Smooth muscle cell of the brain vasculature (primary cell): ENCODE measurements around the gene GOSR2.

Experiments
- DNase-seq: peaks from one replicate; pipeline ENCODE4 v3.0.0-alpha.2; 2012; ENCODE audit warnings: low read depth, low spot score

Gene GOSR2

DNA sequence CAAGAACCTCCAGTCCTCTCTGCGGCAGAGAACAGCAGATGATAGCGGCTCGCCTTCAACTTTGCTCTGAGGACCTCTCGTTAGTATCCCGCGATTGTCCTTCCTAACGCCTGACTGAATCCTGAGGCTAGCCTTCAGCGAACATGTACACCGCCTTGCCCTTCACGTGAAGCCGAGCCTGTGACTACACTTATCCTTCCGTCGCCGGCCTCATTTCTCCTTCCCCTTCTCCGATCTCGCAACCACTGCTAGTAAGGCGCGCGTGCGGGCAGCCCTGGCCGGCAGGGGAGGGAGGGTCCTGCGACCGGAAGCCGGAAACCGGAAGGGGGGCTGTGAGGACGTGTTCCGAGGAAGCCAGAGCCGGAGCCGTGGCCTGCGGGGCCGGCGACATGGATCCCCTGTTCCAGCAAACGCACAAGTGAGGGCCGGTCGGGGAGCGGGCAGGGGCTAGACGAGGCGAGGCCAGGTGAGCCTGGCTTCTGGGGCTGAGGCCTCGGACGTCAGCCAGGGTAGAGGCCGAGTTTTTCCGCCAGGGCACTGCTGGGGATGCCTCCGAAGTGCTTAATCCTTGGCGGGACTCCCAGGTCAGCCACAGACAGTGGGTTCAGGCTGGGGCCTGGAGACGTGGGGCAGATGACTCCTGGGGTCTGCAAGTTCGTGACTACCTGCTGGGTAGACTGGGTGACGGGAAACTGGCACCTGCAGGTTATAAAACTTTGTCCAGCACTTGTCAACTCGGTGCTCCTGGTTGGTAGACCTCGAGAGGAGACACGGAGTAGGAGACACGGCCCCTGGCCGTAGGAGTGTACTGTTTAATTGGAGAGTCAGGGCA is at the start of gene GOSR2:
Gene GOSR2 (plus strand): TSS at position 357 of the 832 bp plus-strand sequence. CDS start 33 bp downstream, at position 390.
- peak; percentile 72 for DNase-seq

DNA sequence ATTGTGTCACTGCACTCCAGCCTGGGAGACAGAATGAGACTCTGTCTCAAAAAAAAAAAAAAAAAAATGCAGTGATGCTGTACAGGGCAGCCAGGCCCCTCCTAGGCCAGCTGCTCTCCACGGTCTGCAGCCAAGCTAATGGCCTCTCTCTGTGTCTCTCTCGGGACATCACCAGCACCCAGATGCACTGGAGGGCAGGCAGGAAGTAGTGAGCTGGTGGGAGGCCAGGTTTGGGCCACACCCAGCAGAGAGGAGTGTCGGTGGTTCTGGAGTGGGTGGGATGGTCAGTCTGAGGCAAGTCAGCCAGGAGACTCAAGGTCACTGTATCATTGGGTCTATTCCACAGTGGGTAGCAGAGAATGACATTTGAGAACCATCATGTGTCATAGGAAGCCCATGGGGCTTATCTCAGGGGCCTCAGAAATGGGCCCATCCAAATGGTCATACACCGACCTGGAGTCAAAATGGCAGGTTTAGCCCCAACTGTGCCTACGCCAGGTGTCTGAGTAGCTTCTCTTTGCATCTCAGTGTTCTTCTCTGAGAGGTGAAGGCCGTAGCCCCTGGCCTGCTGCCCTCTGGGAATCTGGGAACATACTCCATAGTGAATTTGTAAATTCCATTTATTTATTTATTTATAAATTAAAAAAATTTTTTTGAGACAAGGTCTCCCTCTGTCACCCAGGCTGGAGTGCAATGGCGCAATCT is 48.9 kb upstream of the GOSR2 start:
- DNase-seq = no peak

DNA sequence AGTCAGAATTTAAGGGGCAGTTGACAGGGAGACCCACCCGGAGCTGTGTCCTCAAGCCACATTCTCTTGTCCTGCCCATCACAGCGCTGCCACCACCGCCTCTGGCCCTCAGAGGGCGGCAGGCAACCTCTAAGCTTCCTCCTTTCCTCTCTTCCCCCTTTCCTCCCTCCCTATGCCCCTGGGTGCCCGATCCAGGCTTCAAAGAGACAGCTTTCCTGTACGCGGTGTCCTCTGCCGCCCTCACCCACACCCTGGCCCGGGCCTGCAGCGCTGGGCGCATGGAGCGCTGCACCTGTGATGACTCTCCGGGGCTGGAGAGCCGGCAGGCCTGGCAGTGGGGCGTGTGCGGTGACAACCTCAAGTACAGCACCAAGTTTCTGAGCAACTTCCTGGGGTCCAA is 48.1 kb upstream of the GOSR2 start:
- no peak for DNase-seq

DNA sequence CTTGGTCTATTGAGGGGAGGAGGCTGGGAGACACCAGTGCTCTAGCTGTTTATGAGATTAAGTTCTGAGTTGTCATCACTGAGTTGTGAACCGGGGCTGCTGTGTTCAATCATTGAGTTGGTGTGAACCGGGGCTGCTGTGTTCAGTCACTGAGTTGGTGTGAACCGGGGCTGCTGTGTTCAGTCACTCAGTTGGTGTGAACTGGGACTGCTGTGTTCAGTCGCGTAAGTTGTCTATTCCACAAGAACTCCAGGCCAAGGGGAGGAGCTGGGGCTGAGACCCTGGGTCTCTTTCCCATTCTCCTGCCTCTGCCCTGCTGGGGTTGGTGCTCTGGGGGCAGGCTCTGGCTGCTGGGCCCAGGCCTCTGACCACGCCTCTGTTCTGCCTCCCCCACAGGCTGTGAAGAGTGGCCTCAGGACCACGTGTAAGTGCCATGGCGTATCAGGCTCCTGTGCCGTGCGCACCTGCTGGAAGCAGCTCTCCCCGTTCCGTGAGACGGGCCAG is 47.1 kb upstream of the GOSR2 start:
- no peak for DNase-seq

DNA sequence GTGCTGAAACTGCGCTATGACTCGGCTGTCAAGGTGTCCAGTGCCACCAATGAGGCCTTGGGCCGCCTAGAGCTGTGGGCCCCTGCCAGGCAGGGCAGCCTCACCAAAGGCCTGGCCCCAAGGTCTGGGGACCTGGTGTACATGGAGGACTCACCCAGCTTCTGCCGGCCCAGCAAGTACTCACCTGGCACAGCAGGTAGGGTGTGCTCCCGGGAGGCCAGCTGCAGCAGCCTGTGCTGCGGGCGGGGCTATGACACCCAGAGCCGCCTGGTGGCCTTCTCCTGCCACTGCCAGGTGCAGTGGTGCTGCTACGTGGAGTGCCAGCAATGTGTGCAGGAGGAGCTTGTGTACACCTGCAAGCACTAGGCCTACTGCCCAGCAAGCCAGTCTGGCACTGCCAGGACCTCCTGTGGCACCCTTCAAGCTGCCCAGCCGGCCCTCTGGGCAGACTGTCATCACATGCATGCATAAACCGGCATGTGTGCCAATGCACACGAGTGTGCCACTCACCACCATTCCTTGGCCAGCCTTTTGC is 46.5 kb upstream of the GOSR2 start:
- DNase-seq = no peak

DNA sequence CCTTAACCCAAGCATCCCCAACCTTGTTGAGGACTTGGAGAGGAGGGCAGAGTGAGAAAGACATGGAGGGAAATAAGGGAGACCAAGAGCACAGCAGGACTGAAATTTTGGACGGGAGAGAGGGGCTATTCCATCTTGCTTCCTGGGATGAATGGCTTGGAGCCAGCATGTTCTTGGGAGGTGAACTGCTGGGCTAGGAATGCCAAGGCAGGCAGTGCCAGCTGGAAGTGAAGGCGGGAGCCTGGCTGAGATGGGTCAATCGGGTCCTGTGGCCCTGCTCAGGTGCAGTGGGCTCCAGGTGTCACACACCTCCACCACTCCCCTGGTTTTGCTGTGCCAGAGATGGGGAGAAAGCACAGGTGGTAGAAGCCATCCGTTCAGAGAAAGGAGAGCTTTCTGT is 46.0 kb upstream of the GOSR2 start:
- no peak for DNase-seq

DNA sequence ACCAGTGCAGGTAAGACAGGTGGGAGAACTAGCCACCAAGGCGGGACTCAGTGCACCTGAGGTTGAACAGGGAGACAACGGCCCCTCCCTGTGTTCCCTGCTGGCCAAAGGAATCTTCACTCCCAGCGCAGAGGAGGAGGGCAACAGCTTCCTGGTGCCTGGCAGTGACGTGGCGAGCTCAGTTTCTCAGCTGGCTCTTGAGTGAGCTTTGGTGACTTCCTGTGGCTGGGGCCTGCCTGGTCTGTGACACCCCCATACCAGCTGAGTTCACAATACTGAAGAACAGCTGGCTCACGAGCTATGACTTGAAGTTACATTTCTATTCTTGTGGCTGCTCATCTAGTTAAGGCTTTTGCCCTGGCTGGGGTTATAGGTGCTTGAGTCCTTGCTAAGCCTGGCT is 45.5 kb upstream of the GOSR2 start:
- no peak for DNase-seq

DNA sequence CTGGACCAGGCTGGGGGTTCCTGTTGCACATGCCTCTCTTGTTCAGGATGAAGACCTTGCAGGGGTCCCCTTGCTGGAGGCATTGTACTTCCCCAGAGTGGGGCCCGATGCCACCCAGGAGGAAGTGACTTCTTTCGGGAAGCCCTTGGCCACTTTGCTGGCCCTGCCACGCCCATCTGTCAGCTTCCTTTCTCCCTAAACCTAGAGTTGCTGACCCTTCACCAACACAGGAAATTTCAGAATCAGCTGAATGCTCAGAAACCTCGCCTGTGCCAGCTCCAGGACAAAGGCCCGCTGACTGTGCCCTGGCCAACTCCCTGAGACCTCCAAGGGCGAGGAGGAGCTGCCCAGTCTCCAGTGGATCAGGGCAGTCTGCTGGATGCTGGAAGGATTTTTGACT is 44.9 kb upstream of the GOSR2 start:
- no peak for DNase-seq

DNA sequence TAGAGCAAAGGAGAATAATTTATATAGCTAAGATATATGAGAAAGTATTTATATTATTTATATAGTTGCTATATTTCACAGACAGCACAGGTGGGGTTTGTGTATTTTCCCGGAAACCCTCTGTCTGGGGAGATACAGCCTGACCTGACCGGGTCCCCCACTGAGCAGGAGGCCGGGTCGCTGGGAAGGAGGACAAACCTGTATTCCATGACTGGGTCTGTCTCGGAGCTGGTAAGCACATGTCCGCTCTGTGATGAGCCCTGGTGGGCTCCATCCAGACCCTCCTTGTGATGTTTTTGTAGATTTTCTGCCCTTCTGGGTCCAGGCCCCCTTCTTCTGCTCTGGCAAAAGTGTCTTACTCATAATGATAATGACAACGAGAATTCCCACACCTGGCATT is 43.9 kb upstream of the GOSR2 start:
- DNase-seq = no peak

DNA sequence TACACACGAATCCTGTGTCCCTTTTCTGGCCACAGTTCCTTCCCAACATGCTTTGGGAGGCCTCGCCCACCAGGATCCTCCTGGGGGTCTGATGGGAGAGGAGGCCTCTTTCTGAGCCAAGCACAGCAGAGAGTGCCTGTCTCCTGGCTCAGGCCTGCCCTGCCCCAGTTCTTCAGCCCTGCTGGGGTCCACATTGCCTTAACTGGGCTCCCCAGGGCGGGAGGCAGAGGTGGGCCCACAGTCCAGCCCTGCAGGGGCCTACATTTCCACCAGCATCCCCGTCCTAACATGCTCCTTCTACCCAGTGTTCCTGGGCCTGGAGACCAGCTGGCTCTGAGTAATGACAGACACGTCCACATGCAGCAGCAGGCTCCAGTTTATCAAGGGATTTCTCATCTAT is 41.9 kb upstream of the GOSR2 start:
- DNase-seq = no peak

DNA sequence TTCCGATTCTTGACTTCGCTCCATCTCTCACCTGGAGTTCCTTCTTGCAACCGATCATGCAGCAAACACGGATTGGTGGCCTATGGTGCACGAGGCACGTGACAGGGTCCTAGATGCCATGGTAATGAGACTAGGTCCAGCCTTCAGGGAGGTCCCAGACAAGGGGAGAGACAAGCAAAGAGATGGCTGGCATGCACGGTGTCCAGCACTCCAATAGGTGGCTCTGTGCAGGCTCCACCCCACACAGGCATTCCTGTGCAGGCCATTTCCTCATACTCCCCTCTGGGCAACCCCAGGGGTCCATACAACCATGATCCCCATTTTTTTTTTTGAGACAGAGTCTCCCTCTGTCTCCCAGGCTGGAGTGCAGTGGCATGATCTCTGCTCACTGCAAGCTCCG is 40.3 kb upstream of the GOSR2 start:
- no peak for DNase-seq

DNA sequence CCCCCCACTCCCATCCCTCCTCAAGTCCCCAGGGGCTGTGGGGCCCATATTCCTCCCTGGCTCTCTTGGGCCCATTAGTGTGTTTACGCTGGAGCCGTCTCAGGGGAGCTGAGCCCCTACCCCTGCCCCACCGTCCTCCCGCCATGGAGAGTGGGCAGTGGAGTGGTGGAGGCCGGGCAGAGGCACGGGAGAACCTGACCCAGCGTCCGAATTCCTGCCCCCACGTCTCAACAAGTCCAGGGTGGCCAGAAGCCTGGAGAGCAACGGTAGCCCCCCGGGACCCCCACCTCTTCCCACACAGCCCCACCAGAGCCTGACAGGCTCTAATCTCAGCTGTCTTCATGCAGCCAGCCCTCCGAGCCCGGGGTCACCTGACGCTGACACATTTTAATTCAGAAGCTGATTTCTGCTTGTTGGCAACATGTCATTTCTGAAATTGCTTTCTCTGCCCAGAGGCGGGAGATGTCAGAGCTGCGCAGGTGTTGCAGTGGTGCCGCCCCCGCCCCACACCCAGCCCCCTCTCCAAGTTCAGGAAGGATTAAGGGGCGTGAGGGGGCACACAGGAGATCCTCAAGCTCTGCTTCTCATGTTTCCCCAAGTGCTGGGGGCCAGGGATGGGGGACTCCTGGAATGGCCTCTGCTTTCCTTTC is 39.0 kb upstream of the GOSR2 start:
- DNase-seq = no peak

DNA sequence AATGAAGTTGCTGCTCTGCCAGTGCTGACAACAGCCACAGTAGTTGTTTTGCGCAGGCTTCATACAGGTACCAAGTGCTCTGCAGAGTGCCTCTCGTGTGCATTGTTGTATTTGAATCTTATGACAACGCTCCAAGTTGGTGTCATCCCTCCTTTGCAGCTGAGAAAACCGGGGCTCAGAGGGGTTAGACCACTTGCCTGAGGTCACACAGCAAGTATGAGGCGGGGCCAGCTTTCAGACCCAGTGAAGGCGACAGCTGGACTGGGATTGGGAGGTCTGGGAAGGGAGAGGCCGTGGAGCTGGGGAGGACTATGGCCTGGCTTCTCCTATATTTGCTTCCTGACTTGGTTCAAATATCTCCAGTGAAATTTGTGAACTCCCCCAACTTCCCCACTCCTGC is 38.4 kb upstream of the GOSR2 start:
- DNase-seq = no peak

DNA sequence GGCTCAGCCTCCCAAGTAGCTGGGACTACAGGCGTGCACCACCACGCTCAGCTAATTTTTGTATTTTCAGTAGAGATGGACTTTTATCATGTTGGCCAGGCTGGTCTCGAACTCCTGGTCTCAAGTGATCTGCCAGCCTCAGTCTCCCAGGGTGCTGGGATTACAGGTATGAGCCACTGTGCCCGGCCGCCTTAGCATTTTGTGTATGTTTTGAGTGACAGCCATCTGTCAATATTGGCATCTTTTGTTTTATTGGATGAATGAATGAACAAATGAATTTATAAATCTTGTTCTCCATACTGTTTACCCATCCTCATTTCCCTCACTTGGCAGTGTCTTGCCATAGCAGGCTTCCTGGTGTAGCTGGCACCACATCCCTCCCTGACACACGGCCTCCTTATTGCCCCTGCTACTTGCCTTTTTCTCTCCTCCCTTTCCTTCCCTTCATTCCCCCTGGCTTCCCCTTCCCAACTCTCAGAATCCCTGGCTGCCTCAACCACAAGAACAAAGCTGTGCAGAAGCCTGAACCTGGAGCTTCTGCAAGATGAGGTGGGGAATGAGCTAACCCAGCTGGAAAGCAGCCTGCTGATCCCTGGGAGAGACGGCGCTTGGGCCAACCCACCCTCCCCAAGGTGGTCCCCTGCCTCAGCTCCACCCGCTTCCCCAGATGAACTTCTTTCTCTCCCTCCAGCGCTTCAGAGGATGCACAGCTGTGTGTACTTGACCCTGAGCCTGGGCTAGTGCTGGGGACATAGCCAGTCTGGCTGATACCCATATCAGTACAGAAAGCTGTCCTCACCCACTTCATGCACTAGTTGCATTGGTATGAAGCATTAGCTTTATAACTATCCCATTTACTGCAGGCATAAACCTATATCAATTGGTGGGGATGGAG is 37.3 kb upstream of the GOSR2 start:
- DNase-seq = no peak

DNA sequence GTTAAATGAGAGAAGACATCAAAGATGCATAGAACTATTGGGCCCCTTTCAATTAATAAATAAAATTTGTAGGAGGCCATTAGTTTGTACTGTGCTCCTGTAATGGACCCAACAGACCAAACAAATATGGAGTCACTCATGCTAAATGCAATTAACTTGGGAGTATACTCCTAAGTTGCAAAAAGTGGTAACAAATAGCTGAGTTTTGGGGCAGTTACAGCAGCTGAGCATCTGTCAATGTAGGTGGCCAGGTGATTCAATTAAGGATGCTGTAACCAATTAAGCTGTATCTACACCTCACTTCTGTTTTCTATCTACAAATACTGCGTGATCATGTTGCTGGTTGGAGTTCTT is 36.7 kb upstream of the GOSR2 start:
- DNase-seq = no peak

DNA sequence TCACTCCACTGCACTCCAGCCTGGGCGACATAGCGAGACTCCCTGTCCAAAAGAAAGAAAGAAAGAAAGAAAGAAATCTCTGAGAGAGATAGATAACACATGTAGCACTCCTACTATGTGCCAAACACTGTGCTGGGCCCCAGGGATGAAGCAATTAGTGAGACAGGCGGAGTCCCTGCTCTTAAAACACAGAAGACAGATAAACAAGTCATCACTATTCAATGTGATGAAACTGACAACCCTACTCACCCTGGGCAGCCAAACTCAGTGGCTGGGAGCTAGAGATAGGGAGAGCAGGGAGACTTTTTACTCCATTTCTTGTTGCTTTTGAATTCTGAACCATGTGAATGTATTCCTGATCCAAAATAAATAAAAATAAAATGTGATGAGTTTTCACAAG is 35.2 kb upstream of the GOSR2 start:
- DNase-seq = no peak

DNA sequence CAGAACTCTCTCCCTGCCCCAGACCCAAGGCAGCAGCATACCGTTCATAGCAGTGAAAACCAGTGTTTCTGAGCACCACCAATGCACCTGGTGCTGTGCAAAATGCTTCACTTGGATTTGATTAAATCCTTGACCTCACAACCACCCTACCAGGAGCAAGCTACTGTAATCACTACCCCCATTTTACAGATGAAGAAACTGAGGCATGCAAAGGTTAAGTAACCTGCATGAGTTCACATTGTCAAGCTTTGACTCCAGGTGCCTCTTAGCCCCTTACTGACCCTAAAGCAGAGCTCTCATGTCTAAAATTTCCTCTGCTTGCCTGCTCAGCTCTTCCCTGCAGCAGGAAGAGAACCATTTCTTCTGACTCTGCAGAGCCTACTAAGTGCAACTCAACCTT is 34.2 kb upstream of the GOSR2 start:
- DNase-seq = no peak

DNA sequence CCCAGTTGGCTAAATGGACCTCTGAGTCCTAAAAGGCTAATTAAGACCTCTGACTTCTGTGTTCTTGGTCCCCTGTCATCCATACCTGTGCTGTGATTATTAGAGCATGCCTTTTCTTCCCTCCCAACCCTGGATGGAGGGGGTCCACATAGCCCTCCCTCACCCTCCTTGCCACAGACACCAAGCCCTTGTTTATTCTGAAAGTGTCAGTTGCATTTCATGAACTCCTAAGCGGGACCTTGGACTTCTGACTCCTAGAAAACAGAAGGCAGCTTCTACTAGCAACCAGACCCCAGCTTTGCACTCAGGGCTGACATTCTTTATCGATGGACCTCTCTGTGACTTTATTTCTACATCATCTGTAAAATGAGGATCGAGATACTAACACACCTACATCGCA is 33.4 kb upstream of the GOSR2 start:
- no peak for DNase-seq

DNA sequence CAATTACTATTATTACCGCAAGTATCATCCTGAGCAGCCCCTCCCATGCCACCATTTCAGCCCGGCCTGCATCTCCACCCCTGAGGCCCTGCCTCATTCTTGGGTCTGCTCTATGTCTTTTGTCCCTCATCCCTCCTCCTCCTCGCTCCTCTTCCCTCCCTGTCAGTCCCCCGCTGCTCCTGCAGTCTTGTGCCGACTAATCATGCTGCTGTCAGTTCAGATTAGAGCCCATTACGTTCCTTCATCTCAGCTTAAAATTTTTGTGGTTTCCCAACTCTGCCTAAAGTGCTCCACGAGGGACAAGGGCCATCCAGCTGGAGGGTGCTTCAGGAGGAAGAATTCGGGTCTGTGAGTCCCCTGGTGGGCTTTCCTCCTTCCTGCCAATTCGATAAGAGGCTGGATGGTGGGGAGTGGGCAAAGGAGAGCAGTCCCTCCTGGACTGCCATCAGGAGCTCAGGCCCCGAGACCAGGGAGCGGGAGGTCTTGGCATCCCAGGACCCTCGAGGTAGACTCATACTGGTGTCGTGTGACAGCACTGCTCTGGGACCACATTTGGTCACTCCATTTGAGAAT is 32.9 kb upstream of the GOSR2 start:
- DNase-seq = no peak

DNA sequence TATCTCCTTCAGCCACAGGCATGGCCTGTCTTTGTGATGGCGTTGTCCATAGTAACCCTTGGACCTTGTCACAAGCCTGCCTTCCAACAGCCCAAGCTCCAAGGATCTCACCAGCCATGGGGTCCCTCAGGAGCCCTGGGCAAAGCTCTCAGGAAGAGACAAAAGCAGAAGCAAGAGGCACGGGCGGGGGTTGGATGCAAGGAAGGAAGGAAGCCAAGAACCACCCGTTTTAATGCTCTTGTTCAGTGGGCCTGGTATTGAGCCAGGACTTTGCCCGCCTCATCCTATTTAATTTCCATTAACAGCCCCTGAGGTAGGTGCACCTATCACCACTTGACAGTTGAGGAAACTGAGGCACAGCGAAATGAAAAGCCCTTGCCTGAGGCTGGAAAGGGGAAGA is 32.3 kb upstream of the GOSR2 start:
- DNase-seq = no peak

DNA sequence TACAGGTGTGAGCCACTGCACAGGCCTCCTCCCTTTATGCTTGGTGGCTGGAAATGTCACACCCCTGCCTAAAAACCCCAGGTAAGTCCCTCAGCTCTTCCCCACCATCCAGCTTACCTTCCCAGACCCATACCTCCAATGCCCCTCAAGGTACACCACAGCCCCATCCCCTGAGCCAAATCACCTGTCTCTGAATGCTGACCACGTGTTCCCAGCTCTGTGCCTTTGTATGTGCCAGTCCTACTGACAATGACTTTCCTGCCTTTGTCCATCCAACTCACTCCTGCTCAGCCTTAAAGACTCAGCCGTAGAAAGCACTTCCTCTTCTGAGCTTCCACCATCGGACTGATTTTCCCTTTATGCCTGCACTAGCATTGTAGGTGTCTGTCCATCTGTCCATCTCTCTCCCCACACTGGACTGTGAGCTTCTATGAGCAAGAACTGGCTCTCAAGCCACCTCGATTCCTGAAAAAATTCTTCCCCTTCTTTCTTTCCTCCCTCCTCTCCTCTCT is 30.7 kb upstream of the GOSR2 start:
- DNase-seq = no peak
